Fibroblast of villous mesenchyme (primary cell): ENCODE data around the gene TMEM271. TPM values are rescaled to one million over a fixed set of nuclear protein-coding genes. Genes with fewer than 3 reads are reported as not detected.
A peak's percentile ranks its signal among the peaks of the same experiment; 100 is the strongest.

Experiments
- DNase-seq: peaks from one replicate; pipeline ENCODE4 v3.0.0-alpha.2; 2010; ENCODE audit warnings: low read depth
- H3K4me3 ChIP-seq: 2 replicates; pipeline ENCODE4 v1.5.1; 2011; ENCODE audit warnings: low read depth, mild to moderate bottlenecking, low read length
- total RNA-seq: library from RNA; depleted of rRNA; stranded (reverse); fragments of >200 nt; gene quantifications from 2 replicates; pipeline ENCODE4 v1.2.3, GENCODE V29; 2012
- TF ChIP-seq, protein P1 (sequence below): IDR thresholded peaks from 2 replicates; pipeline ENCODE4 v1.5.1; 2012; ENCODE audit warnings: low read depth, mild to moderate bottlenecking, low read length; ENCODE audit not compliant: insufficient read depth

Gene TMEM271
- total RNA-seq, 1 donor = not detected

DNA sequence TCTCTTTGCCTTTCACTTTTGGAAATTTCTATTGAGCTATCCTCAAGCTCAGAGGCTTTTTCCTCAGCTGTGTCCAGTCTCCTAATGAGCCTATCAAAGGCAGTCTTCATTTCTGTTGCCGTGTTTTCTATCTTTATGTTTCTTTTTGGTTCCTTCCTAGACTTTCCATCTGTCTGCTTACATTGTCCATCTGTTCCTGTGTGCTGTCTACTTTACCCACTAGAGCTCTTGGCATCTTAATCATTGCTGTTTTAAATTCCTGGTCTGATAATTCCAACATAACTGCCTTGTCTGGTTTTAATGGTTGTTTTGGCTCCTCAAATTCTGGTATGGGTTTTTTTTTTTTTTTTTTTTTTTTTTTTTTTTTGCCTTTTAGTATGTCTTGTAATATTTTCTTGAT, 40.0 kb upstream of the TMEM271 start:
- no peak overlapping the region for H3K4me3 ChIP-seq
- TF ChIP-seq, protein P1, sequence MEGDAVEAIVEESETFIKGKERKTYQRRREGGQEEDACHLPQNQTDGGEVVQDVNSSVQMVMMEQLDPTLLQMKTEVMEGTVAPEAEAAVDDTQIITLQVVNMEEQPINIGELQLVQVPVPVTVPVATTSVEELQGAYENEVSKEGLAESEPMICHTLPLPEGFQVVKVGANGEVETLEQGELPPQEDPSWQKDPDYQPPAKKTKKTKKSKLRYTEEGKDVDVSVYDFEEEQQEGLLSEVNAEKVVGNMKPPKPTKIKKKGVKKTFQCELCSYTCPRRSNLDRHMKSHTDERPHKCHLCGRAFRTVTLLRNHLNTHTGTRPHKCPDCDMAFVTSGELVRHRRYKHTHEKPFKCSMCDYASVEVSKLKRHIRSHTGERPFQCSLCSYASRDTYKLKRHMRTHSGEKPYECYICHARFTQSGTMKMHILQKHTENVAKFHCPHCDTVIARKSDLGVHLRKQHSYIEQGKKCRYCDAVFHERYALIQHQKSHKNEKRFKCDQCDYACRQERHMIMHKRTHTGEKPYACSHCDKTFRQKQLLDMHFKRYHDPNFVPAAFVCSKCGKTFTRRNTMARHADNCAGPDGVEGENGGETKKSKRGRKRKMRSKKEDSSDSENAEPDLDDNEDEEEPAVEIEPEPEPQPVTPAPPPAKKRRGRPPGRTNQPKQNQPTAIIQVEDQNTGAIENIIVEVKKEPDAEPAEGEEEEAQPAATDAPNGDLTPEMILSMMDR = no peak

DNA sequence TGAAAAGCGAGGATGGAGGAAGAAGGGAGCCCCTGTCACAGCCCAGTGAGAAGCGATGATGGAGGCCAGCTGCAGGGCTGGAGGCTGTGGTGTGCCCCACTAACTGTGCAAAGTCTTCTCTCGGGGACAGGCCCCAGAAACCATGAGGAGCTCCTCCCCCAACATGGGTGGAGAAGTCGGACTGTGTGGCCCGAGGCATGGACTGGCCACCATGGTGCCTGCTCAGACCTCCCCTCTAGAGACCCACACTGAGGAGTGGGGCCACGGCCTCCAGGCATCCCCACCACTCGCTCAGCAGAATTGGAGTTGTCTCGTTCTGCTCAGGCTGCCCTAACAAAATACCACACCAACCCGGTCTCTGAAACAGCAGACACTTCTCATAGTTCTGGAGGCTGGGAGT, 37.0 kb upstream of the TMEM271 start:
- no peak for DNase-seq
- TF ChIP-seq, protein P1 = no peak
- H3K4me3 ChIP-seq = no peak overlapping the region

More for the DNA sequence above, 40.0 kb upstream of the TMEM271 start:
- DNase-seq = no peak

DNA sequence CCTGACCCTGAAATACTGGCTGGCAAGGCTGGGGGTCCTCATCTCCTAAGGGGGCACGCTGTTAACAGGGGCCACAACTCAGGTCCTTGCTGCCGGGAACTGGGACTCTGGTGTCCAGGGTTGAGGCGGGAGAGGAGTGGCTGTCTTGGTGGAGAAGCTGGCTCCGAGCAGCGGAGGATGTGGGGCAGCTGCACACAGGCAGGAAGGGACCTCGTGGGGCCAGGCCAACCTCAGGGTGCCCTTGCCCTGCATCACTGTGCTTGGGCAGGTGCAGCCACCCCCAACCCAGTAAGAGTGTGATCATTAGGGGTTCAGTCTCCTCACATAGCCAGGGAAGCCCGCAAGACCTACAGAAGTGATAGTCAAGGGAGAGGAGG, 36.6 kb upstream of the TMEM271 start:
- no peak overlapping the region for H3K4me3 ChIP-seq
- DNase-seq = no peak
- TF ChIP-seq, protein P1 = no peak

DNA sequence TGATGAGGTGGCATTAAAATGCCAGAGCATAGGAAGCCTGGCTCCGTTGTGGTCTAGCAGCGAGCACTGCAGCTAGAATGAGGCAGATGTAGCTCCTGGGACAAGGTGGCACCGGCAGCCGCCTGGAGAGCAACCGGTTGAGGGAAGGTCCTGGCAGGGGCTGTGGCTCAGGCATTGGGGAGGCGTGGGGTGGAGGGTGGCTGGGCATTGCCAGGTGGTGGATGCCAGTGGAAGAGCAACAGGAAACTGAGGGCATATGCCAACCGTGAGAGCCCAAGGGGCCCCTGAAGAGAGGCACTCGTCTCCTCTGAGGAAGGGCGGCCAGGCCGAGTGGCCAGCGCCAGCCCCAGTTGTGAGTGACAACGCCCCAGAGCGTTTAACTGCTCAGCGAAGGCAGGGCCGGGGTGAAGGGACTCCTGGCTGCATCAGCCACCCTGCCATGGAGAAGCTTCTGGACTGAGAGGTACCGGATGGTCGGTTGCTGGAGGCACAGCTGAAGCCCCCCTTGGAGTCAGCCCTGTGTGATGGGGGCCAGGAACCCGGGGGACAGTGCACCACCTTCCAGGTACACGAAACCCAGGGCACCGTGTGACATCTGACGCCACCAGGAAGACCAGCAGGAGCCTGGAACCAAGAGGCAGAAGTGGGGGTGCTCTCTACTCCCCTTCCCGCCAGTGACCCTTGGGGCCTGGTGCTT, 36.1 kb upstream of the TMEM271 start:
- DNase-seq = no peak
- TF ChIP-seq, protein P1 = no peak
- H3K4me3 ChIP-seq = no peak overlapping the region

DNA sequence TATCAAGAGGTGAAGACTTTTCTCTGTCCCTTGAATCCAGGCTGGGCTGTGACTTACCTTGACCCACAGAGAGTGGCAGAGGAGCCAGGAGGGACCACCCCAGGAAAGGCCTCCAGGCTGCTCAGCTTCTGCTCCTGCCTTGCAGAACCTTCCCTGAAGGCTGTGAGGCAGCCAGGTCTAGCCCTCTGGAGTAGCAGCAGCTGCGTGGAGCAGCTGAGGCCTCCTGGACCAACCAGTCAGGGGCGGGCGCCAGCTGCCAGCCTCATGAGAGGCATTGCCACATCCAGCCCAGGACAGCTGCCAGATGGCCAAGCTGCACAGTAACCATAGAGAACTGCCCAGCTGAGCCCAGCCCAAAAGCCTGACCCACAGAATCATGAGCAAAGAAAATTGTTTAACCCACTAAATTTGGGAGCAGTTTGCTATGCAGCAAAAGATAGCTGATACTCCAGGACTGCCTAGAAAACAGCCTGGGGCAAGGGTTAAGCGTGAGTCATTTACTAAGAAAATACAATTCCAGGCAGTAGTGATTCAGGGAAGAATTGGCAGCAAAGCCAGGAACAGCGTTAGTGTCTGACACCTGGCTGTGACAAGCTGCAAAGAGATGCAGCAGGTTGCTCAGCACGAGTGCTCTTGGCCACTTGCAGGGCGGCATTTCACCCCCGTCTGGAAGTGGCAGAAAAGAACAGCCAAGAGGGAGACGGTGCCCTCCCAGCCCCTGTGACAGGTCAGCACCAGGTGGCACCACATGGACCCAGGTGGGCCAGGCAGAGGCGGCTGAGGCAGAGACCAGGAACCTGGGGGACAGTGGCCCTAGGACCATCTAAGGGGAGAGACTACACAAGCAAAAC, 34.5 kb upstream of the TMEM271 start:
- DNase-seq = peak; percentile 26
- TF ChIP-seq, protein P1 = no peak

DNA sequence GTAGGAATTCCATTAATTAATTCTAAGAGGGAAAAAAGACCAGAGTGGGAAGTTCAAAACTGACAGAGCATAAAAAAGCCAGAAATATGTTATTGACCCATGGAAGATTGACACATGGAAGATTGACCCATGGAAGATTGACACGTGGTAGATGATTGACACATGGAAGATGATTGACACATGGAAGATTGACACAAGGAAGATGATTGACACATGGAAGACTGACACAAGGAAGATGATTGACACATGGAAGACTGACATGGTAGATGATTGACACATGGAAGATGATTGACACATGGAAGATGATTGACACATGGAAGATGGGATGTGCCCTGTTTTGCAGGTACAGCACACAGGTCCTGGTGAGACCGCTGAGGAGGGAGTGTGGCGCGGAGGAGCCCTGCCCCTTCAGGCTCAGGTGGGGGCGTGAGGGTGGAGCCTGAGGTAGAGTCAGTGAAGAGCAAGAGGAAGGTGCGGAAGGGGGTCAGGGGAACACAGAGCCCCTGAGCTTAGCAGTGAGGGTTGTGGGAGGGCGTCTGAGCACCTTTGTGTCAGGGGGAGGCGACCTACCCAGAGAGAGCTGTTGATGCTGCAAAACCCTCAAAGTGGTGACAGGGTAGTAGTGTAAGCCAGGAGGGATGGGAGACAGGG, 33.4 kb upstream of the TMEM271 start:
- DNase-seq = no peak
- H3K4me3 ChIP-seq = no peak overlapping the region
- TF ChIP-seq, protein P1 = no peak

More for the DNA sequence above, 34.5 kb upstream of the TMEM271 start:
- H3K4me3 ChIP-seq = no peak overlapping the region
